GM21723 (cell line): ENCODE data around the gene PRKN.

Experiments used
- ATAC-seq: cut with Tn5 transposase; IDR thresholded peaks from one replicate; pipeline ENCODE4 v1.9.1; 2021; ENCODE audit warnings: mild to moderate bottlenecking, moderate library complexity; ENCODE audit not compliant: unreplicated experiment

The PRKN gene

DNA sequence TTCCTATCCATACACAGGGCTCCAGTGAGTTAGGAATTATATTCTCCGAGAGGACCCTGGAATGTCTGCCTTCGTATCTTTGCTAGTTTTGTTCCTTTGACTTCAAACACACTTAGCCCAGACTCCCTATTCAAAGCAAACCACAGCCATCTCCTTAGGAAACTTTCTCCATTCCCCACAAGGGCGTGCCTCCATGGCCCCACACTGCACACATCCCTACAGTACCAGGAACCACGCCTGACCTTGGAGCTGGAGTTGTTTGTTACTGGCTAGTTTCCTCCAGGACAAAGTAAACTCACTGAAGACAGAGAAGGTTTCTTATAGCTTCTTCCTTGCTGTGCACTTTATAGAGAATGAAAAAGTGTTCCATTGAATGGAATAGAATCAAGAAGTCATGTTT lies 1040.9 kb downstream of the PRKN start:
- ATAC-seq = no peak

DNA sequence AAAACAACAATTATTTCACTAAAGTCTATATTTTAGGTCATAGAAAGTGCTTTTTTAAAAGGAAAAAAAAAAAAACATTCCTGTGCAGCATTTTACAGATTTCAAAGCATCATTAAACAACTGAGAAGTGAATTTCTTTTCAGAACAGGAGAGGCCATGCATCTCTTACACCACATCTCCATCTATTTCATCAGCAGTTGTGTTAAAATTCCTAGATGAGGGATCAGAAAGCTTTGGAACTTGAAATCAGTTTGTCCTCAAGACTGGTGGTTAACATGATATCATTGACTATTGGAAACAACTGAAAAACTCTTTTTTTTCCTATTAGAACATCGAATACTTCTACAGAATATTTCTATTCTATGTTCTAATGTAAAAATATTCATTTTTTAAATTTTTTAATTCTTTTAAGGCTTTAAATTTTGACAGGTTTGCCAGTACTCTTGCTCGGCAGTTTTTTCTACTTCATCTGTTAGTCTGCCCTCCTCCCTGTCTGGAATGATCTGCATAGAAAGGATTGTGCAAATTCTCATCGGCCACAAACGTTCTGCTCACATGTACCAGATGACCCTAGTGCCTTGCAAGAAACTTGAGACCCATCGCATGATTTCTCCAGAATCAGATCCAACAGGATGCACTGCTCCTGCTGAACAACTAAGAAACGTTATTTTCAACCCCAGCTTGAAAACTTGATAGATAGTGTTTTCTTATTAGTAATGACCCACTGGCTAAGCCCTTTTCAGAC lies 1042.7 kb downstream of the PRKN start:
- ATAC-seq = no peak

DNA sequence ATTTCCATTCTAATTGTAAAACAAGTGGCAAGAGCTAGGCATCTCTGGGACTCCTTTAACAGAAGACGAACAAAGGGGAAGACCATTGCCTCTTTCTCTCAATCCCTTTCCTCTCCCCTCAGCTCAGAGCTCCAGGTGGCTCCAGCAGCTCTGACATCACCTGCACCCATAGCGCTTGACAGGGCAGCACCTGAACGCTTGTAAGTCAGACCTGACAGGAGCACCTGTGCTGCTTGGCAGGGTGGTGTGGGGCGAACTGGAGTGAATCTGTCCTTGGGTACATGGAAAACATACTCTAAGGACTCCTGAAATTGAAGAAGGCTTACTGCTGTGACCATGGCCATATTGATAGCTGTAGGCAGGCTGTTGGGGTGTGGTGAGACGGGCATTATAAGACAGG lies 1044.2 kb downstream of the PRKN start:
- no peak for ATAC-seq

DNA sequence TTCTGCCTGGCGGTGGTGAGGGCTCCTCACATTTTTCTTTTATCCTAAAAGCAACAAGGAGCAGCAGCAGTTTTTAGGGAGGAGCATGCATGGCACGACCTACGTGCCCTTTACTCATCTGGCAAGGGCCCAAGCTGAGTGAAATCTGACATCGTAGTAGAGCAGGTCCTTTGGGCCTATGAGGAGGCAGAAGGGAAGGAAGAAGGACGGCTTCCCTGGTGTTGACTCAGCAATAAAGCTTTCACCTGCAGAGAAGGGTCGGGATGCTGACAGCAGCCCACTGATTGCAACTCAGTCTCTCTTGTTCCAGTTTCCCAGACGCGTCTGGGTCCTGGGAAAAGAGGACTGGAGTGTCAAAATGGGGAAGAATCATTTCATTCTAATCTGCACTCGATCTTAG lies 1044.6 kb downstream of the PRKN start:
- ATAC-seq = no peak

DNA sequence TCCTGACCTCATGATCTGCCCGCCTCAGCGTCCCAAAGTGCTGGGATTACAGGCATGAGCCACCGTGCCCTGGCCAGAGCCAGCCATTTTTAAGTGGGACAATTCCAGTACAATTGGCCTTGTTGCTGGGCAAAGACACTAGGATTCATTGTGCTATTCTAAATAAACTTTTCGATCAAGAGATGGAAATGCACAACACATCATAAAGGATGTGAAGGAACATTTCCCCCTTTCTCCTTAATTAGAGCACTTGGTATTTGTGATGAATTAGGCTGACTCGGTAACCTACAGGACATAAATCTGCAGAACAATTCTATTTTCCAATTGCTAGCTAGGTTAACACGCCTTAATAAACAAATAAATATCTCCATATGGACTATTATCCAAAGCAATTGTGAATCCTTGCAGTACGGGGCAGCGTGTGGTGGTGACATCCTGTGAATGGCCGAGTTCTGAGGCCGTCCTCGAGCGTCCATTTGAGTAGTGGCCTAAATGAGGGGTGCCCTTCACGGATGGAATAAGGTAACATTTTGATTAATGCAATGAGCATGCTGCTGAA lies 1047.5 kb downstream of the PRKN start:
- no peak for ATAC-seq

DNA sequence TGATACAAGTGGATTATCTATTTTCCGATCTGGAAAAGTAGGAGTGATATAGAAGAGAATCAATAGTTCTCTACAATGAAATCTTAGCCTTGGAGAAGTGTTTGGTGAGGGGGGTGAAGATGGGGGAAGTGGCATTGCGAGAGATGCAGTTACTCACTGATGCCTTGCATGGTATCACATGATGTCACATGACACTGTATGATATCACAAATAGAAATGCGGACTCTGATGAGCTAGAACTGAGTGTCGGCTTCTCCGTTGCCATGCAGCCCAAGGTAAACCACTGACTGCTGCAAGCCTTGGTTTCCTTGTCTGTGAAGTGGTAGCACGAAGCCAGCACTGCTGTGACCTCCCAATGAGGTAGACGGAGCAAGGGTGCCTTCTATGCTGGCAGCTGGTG lies 1050.4 kb downstream of the PRKN start:
- no peak for ATAC-seq

- no peak for ATAC-seq
These were observed 1051.0 kb downstream of the PRKN start for GRCh38 chr6:161676586-161676985.

- no peak for ATAC-seq
These were observed 1052.5 kb downstream of the PRKN start for GRCh38 chr6:161674930-161675682.

DNA sequence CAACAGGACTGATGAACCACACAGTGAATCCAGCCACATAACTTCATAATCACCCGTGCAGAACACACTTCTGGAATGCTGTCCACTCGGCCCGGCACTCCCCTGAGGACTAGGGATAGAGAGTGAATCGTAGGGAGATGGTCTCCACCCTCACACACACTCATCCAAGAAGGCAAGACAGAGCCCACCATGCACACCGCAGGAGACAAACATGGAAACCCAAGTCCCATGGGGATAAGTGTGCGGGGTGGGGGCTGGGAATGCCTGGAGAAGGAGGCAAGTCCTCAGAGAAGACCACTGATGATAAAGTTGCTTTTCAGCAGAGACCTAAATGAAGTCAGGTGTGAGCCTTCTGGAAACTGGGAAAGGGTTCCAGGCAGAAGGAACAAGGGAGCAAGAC lies 1054.5 kb downstream of the PRKN start:
- ATAC-seq = no peak

GRCh38 chr6:161671117-161671516 lies 1056.4 kb downstream of the PRKN start:
- no peak for ATAC-seq

- no peak for ATAC-seq
These were observed 1058.9 kb downstream of the PRKN start for GRCh38 chr6:161668665-161669064.

DNA sequence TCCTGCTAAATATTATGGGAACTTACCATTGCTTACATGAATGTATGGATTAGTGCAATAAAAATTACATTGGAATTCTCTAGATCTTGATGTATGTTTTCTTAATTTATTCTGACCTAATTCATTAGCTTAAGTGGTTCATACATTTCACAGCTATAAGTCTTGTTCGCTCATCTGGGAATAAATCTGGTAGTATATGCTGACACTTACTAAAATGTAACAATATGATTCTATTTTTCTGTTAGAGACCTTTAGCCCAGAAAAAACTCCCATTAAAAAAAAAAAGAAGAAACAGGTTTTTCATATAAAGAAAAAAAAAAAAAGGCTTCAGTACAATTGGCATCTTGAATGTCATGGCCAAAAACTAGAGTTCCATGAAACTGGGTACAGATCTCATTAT lies 1059.6 kb downstream of the PRKN start:
- no peak for ATAC-seq

- no peak for ATAC-seq
These were observed 1063.9 kb downstream of the PRKN start for GRCh38 chr6:161663682-161664081.

DNA sequence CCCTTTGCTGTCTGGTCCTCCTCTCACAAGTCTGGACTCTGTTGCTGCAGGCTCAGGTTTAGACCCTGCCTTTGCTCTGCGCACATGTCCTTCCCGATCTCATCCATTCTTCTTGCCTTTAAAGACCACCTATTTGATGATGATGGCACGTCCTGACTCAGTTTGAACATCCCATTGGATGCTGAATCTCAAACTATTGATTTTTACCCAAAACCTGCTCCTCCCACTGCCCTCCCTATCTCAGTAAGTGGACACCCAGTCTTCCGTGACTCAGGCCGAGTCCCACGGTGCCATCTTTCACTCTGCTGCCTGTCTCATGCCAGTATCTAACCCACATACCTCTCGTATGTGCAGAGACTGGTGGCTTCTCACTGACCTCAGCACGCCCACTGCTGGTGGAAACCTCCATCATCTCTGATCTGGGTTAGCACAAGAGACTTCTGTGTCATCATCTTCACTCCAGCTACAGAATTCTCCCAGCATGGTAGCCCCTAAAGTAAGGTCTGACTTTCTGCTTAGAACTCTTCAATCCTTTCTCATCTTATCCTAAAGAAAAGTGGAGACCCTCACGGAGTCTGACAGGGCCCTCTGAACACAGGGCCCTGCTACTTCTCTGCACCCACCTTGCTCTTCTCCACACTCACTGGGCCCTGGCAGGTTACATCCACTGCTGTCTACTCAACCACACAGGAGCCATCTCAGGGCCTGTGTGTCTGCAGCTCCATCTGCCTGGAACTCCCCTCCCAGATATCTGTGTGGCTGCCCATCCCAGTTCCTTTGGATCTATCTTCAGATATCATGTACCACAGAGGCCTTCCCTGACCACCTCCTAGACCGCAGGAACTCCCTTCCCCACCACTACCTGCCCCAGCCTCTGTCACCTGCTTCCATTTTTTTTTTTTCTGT lies 1066.6 kb downstream of the PRKN start:
- ATAC-seq = no peak

GRCh38 chr6:161658211-161658610 lies 1069.4 kb downstream of the PRKN start:
- no peak for ATAC-seq

GRCh38 chr6:161654209-161654608 lies 1073.4 kb downstream of the PRKN start:
- ATAC-seq = no peak

- ATAC-seq = no peak
These were observed 1075.6 kb downstream of the PRKN start for GRCh38 chr6:161651949-161652348.

DNA sequence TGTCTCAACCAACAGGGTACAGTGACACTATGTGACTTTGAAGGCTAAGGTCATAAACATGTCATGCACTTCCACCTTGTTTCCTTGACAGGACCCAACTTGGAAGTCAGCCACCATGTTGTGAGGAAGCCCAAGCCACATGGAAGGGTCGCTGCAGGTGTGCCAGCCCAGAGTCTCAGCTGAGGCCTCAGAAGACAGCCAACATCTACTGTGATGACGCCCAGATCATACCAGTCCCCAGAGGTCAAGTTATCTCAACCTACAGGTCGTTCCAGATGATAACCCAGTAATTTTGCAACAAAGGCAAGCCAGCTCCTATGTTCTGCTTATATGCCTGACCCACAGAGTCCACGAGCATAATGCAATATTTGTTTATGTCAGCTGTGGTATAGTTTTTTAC lies 1077.7 kb downstream of the PRKN start:
- no peak for ATAC-seq

- no peak for ATAC-seq
These were observed 1078.5 kb downstream of the PRKN start for GRCh38 chr6:161649068-161649467.

DNA sequence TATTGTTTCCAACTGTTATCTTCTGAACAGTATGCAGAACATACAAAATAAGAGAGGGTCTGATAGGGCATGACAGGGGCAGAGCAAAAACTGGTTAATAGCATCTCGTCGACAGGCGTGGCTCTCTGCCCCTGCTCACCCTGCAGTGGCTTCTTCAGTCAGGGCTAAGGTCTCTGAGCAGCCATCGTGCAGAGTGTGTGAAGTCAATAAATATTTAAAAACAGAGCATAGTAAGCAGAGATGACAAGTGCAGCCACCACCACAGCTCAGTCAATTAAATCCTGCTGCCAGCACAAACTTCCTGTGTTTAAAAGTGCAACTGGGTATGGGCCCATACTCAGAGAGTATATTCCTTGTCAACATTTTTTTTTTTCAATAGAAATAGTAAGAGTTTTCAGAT lies 1080.3 kb downstream of the PRKN start:
- no peak for ATAC-seq

DNA sequence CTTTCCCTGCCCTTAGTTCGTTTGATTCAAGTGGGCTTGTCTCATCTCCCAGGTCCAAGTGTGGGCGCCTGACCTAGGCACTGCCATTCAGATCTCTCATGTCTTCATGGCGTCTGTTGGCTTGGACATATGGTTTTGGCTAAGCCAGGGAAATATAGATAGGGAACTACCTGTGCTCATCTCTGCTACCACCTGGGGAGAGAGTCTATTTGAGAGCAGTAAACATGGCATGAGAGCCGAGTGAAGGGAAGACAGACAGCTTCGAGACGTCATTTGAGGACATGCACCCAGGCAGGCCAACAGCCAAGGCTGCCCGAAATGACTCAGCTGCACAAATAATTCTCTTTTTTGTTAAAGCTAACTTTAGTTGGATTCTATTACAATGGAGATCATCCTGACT lies 1083.0 kb downstream of the PRKN start:
- ATAC-seq = no peak
